A673 (cell line): ENCODE measurements around the gene TAF15. TPM values are rescaled to one million over a fixed set of nuclear protein-coding genes. Genes with fewer than 3 reads are reported as not detected.

ENCODE experiments used
- BruUV-seq: library from RNA; stranded (reverse); fragments of 400-500 nt; replicated peaks from 2 replicates; lab custom pipeline; 2021; lab: Mats Ljungman, UMichigan
- CTCF ChIA-PET: fragments of 300-600 bp; sonication (Branson Sonifier 250); formaldehyde crosslinking; loops from one replicate; lab custom pipeline; 2022; ENCODE audit warnings: antibody characterized with exemption; lab: Charles Lee
- POLR2A ChIA-PET: fragments of 300-600 bp; sonication (Branson Sonifier 250); formaldehyde crosslinking; loops from one replicate; lab custom pipeline; 2022; ENCODE audit warnings: antibody characterized with exemption; ENCODE audit not compliant: low non-redundant PET; lab: Charles Lee
- DNase-seq: peaks from one replicate; pipeline ENCODE4 v3.0.0-alpha.2; 2015; ENCODE audit warnings: low spot score
- H3K27ac ChIP-seq: fragments of 200-600 bp; sonication (generic); 2 replicates; pipeline ENCODE4 v1.5.1; 2016; ENCODE audit warnings: mixed run types, low read depth, mild to moderate bottlenecking, mixed read lengths, antibody characterized with exemption, low read length; ENCODE audit not compliant: poor library complexity, severe bottlenecking
- H3K27me3 ChIP-seq: fragments of 200-600 bp; sonication (generic); replicated peaks from 2 replicates; pipeline ENCODE4 v1.6.1; 2017; ENCODE audit warnings: mixed run types, low read depth, mild to moderate bottlenecking, mixed read lengths, antibody characterized with exemption, low read length; ENCODE audit not compliant: insufficient read depth, poor library complexity
- H3K36me3 ChIP-seq: fragments of 200-600 bp; sonication (generic); 2 replicates; pipeline ENCODE4 v1.6.1; 2016; ENCODE audit warnings: mixed run types, mild to moderate bottlenecking, mixed read lengths, antibody characterized with exemption, low read length; ENCODE audit not compliant: insufficient read depth, poor library complexity, severe bottlenecking
- H3K4me1 ChIP-seq: fragments of 200-600 bp; sonication (generic); 2 replicates; pipeline ENCODE4 v1.6.1; 2017; ENCODE audit warnings: mixed run types, mild to moderate bottlenecking, mixed read lengths, antibody characterized with exemption, low read length; ENCODE audit not compliant: insufficient read depth, poor library complexity, severe bottlenecking
- H3K4me3 ChIP-seq: fragments of 200-600 bp; sonication (generic); 2 replicates; pipeline ENCODE4 v1.5.1; 2016; ENCODE audit warnings: low read depth, mixed run types, mild to moderate bottlenecking, mixed read lengths, low read length; ENCODE audit not compliant: poor library complexity, severe bottlenecking
- H3K9me3 ChIP-seq: fragments of 200-600 bp; sonication (generic); 2 replicates; pipeline ENCODE4 v1.6.1; 2016; ENCODE audit warnings: mixed run types, low read depth, mild to moderate bottlenecking, mixed read lengths, antibody characterized with exemption, low read length; ENCODE audit not compliant: poor library complexity, severe bottlenecking
- EZH2 ChIP-seq: fragments of 200-600 bp; sonication (generic); IDR thresholded peaks from 2 replicates; pipeline ENCODE4 v1.6.1; 2017; ENCODE audit warnings: borderline replicate concordance, low read depth, mild to moderate bottlenecking, mixed read lengths, antibody characterized with exemption, low read length; ENCODE audit not compliant: poor library complexity, severe bottlenecking
- intact Hi-C: fragments of 100-400 bp; cut with micrococcal nuclease; formaldehyde crosslinking; loops from one replicate; pipeline ENCODE4 v1.10.0; 2022; ENCODE audit not compliant: unreplicated experiment
- total RNA-seq: library from RNA; stranded (reverse); gene quantifications from 2 replicates; pipeline ENCODE4 v1.2.3, GENCODE V29; 2021
- TF ChIP-seq, protein P1 (sequence below): fragments of 300-800, 200-600 bp; sonication (generic); conservative IDR thresholded peaks from 2 replicates; pipeline ENCODE4 v1.5.1; 2017; ENCODE audit warnings: low read depth, mild to moderate bottlenecking, antibody characterized with exemption, low read length, moderate library complexity, mixed read lengths

The TAF15 gene
- total RNA-seq, 1 experiment from 2014 or later, result 108 TPM

GRCh38 chr17:35763767-35764122, 45.5 kb upstream of the TAF15 start:
- ChIA-PET POLR2A (interaction anchor here (1.3 kb wide), 1 partner anchor 45 kb away, joined by 5 read pairs; the partner anchor contains the start of gene TAF15), CTCF (interaction anchor here (0.6 to 1.4 kb wide), 8 partner anchors 9 to 240 kb away, joined by 3 to 13 read pairs (median 4); partner anchors contain the start of genes MMP28 and TAF15)
- H3K36me3 ChIP-seq, result no peaks in the 10 kb centered on the region
- H3K4me1 ChIP-seq, result no peaks in the 10 kb centered on the region
- BruUV-seq, result no TSS peak
- no peak for DNase-seq
- H3K27ac ChIP-seq, result no peak overlapping the region
- H3K9me3 ChIP-seq, result no peaks in the 10 kb centered on the region
- H3K4me3 ChIP-seq, result peak overlapping the region; percentile 51
- no peaks in the 10 kb centered on the region for H3K27me3 ChIP-seq
- TF ChIP-seq EZH2, result no peak
- TF ChIP-seq, protein P1, sequence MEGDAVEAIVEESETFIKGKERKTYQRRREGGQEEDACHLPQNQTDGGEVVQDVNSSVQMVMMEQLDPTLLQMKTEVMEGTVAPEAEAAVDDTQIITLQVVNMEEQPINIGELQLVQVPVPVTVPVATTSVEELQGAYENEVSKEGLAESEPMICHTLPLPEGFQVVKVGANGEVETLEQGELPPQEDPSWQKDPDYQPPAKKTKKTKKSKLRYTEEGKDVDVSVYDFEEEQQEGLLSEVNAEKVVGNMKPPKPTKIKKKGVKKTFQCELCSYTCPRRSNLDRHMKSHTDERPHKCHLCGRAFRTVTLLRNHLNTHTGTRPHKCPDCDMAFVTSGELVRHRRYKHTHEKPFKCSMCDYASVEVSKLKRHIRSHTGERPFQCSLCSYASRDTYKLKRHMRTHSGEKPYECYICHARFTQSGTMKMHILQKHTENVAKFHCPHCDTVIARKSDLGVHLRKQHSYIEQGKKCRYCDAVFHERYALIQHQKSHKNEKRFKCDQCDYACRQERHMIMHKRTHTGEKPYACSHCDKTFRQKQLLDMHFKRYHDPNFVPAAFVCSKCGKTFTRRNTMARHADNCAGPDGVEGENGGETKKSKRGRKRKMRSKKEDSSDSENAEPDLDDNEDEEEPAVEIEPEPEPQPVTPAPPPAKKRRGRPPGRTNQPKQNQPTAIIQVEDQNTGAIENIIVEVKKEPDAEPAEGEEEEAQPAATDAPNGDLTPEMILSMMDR, result no peak
- intact Hi-C loops, result loop anchor here (5.0 kb wide), 1 partner anchor 44 kb away; the partner anchor contains the start of gene TAF15

DNA sequence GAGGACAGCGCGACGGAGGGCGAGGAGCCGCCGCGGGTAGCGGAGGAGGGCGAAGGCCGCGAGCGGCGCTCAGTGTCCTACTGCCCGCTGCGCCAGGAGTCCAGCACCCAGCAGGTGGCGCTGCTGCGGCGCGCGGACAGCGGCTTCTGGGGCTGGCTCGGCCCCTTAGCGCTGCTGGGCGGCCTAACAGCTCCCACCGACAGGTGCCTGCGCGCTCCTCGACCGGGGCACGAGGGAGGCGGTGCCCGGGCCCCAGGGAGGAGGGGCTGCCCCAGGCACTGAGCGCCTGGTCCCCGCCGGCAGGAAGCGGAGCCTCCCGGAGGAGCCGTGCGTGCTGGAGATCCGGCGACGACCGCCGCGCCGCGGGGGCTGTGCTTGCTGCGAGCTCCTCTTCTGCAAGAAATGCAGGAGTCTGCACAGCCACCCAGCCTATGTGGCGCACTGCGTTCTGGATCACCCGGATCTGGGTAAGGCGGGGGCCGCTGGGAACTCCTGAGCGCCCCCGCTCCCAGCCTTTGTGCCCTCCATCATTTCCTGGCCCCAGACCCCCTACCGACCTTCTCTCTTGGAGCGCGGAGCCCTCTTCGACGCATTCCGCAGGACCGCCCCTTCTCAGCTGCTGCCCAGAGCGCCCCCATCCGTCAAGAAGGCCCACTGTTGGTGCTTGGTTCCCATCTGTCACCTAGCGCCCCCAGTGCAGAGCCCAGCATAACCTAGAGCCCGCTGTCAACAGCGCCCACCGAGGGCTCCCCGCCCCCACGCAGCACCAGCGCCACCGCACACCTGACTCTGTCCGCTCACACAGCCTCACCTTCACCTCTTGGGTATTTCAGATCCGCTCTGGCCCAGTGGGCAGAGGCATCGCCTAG, 44.9 kb upstream of the TAF15 start:
- peak overlapping the region; percentile 51 for H3K4me3 ChIP-seq
- CTCF ChIA-PET, result interaction anchor here (0.6 to 1.4 kb wide), 9 partner anchors 10 to 210 kb away, joined by 3 to 13 read pairs (median 3); partner anchors contain the start of genes MMP28 and TAF15
- H3K27ac ChIP-seq, result no peak overlapping the region
- no TSS peak for BruUV-seq
- DNase-seq, result peak; percentile 82
- H3K27me3 ChIP-seq, result no peaks in the 10 kb centered on the region
- intact Hi-C loops, result loop anchor here (5.0 kb wide), 1 partner anchor 43 kb away; the partner anchor contains the start of gene TAF15
- no peaks in the 10 kb centered on the region for H3K36me3 ChIP-seq
- POLR2A ChIA-PET, result interaction anchor here (1.3 kb wide), 1 partner anchor 45 kb away, joined by 5 read pairs; the partner anchor contains the start of gene TAF15
- no peaks in the 10 kb centered on the region for H3K4me1 ChIP-seq
- H3K9me3 ChIP-seq, result no peaks in the 10 kb centered on the region
- no peak for TF ChIP-seq EZH2
- TF ChIP-seq, protein P1, result peak; percentile 64

DNA sequence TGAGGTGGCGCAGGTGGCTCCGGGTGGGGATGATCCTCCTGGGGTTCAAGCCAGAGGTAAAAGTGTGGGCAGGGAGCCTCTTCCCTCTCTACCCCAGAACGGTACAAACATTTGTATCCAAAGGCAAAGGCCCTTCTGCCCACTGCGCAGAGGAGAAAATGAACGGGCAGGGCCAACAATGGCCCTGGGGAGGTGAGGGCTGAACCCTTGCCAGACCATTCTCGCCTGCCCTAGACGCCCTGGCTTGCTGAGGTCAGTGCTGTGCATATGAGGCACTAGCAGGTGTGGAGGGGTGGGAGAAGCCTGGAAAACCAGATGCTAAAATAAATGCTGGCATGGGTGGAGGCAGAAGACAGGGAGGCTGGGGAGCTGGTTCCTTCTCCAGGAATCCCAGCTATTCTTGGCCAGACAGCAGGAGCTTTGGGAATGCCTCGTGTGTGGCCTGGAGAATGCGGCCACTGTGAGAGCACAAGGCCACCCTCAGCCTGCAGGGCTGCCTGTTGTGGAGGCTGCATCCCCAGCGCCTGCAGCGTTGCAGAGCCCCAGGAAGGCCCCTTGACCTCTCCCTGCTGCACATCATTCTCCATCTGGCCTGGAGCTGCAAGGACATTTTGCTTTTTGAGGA, 44.1 kb upstream of the TAF15 start:
- no peak overlapping the region for H3K4me3 ChIP-seq
- ChIA-PET CTCF (interaction anchor here (1.0 to 1.4 kb wide), 2 partner anchors 43 to 210 kb away, joined by 3 to 13 read pairs; partner anchors contain the start of gene TAF15), POLR2A (interaction anchor here (1.3 kb wide), 1 partner anchor 44 kb away, joined by 5 read pairs; the partner anchor contains the start of gene TAF15)
- H3K36me3 ChIP-seq, result no peaks in the 10 kb centered on the region
- no TSS peak for BruUV-seq
- no peaks in the 10 kb centered on the region for H3K27me3 ChIP-seq
- no peaks in the 10 kb centered on the region for H3K9me3 ChIP-seq
- no peak overlapping the region for H3K27ac ChIP-seq
- no peak for DNase-seq
- intact Hi-C loops, result no loop called here
- TF ChIP-seq, protein P1, result no peak
- no peak for TF ChIP-seq EZH2
- no peaks in the 10 kb centered on the region for H3K4me1 ChIP-seq
